HG03469 (cell line): ENCODE results near the gene ABTB2.

Experiments used
- ATAC-seq: cut with Tn5 transposase; IDR thresholded peaks from one replicate; pipeline ENCODE4 v1.9.1; 2021; ENCODE audit warnings: mild to moderate bottlenecking, moderate library complexity, moderate number of reproducible peaks; ENCODE audit not compliant: unreplicated experiment

The ABTB2 gene

GRCh38 chr11:34178209-34178821 is 179.5 kb downstream of the ABTB2 start:
- ATAC-seq, result no peak

GRCh38 chr11:34176751-34177209 is 181.0 kb downstream of the ABTB2 start:
- no peak for ATAC-seq

GRCh38 chr11:34175284-34176019 is 182.4 kb downstream of the ABTB2 start:
- ATAC-seq, result no peak

- ATAC-seq, result no peak
Measured at GRCh38 chr11:34174412-34175041, 183.3 kb downstream of the ABTB2 start.

GRCh38 chr11:34173050-34173449 is 184.8 kb downstream of the ABTB2 start:
- ATAC-seq, result no peak

GRCh38 chr11:34169686-34170085 is 188.1 kb downstream of the ABTB2 start:
- ATAC-seq, result no peak

GRCh38 chr11:34168642-34169420 is 189.0 kb downstream of the ABTB2 start:
- no peak for ATAC-seq

GRCh38 chr11:34167961-34168360 is 189.8 kb downstream of the ABTB2 start:
- ATAC-seq, result no peak

GRCh38 chr11:34166806-34167740 is 190.7 kb downstream of the ABTB2 start:
- ATAC-seq, result no peak

- ATAC-seq, result no peak
Measured at GRCh38 chr11:34165786-34166555, 191.8 kb downstream of the ABTB2 start.

GRCh38 chr11:34165121-34165520 is 192.7 kb downstream of the ABTB2 start:
- ATAC-seq, result no peak

GRCh38 chr11:34162856-34163255 is 195.0 kb downstream of the ABTB2 start:
- no peak for ATAC-seq

GRCh38 chr11:34162493-34162820 is 195.4 kb downstream of the ABTB2 start:
- ATAC-seq, result no peak

GRCh38 chr11:34161812-34162492 is 195.9 kb downstream of the ABTB2 start:
- no peak for ATAC-seq

GRCh38 chr11:34161361-34161760 is 196.4 kb downstream of the ABTB2 start:
- no peak for ATAC-seq

GRCh38 chr11:34160791-34161190 is 197.0 kb downstream of the ABTB2 start:
- no peak for ATAC-seq

GRCh38 chr11:34160049-34160721 is 197.6 kb downstream of the ABTB2 start:
- ATAC-seq, result no peak

- no peak for ATAC-seq
Measured at GRCh38 chr11:34158661-34159060, 199.1 kb downstream of the ABTB2 start.
